Peyer's patch (tissue), 4 donors: ENCODE data around the gene BAD.

Source experiments
- CTCF ChIP-seq, 6 experiments: fragments of 450-650 bp in 4 of 6; fragments of 200-600 bp in 2 of 6; sonication (generic) in 1 of 6; IDR thresholded peaks; one replicate each; pipeline ENCODE4 v1.5.1; 2017 to 2019; ENCODE audit warnings: antibody characterized with exemption in 6 of 6, mild to moderate bottlenecking in 3 of 6, moderate library complexity in 1 of 6
- POLR2A ChIP-seq, 2 donors: fragments of 450-650 bp; IDR thresholded peaks; one replicate each; pipeline ENCODE4 v1.5.1; 2017; ENCODE audit warnings: antibody characterized with exemption in 2 of 2, mild to moderate bottlenecking in 2 of 2, moderate library complexity in 2 of 2

- TF ChIP-seq POLR2A (IDR thresholded peaks at IDR 0.05) (no peak), CTCF (IDR thresholded peaks at IDR 0.05) (no peak)
These were observed 5.8 kb downstream of the BAD start for GRCh38 chr11:64278576-64279190.
